GM12878 (cell line): ENCODE measurements around the gene TXLNB. TPM values are rescaled to one million over a fixed set of nuclear protein-coding genes. Genes with fewer than 3 reads are reported as not detected.

Experiments
- ATAC-seq: fragments of 200-7000 bp; cut with Tn5 transposase; 3 replicates; pipeline ENCODE4 v1.9.1; 2020; ENCODE audit warnings: mild to moderate bottlenecking, moderate library complexity
- BruUV-seq: library from RNA; stranded (reverse); fragments of 400-500 nt; replicated peaks from 2 replicates; lab custom pipeline; 2021; lab: Mats Ljungman, UMichigan
- CTCF ChIA-PET: fragments of 300-600 bp; sonication (Branson Sonifier 250); formaldehyde crosslinking; extraction: SDS; loops from one replicate; lab custom pipeline; 2021; ENCODE audit warnings: inconsistent platforms; lab: Yijun Ruan, JAX
- POLR2A ChIA-PET: fragments of 350-600 bp; formaldehyde crosslinking; extraction: SDS; loops from one replicate; lab custom pipeline; 2021; ENCODE audit warnings: inconsistent platforms; lab: Charles Lee
- RAD21 ChIA-PET: fragments of 300-600 bp; sonication (Branson Sonifier 250); formaldehyde crosslinking; loops from one replicate; lab custom pipeline; 2023; ENCODE audit warnings: antibody characterized with exemption; ENCODE audit not compliant: unreplicated experiment; lab: Charles Lee
- SMC1A ChIA-PET: fragments of 300-600 bp; sonication (Branson Sonifier 250); formaldehyde crosslinking; loops from one replicate; lab custom pipeline; 2023; ENCODE audit not compliant: unreplicated experiment, uncharacterized antibody; lab: Charles Lee
- DNase-seq: peaks from one replicate; pipeline ENCODE4 v3.0.0-alpha.2; 2011; ENCODE audit warnings: low read depth, low spot score
- FAIRE-seq: peaks from 3 replicates; lab custom pipeline; 2011; peaks lifted over from hg19 to GRCh38; lab: Jason Lieb, UNC
- H2AFZ ChIP-seq: 2 replicates; pipeline ENCODE4 v1.6.0; 2011; ENCODE audit warnings: low read depth, low read length, control low read depth; ENCODE audit not compliant: control insufficient read depth
- H3K27ac ChIP-seq: 2 replicates; pipeline ENCODE4 v1.5.1; 2011; ENCODE audit warnings: control low read depth; ENCODE audit not compliant: control insufficient read depth, insufficient read depth
- H3K27me3 ChIP-seq, 2 experiments: replicated peaks in 1 of 2; 2 replicates each; pipeline versions ENCODE4 v1.6.0 to v1.6.1; 2011; ENCODE audit warnings: low read length in 1 of 2; ENCODE audit not compliant: control insufficient read depth in 2 of 2, insufficient read depth in 2 of 2
- H3K36me3 ChIP-seq, 2 experiments: 2 replicates each; pipeline ENCODE4 v1.5.1; 2011; ENCODE audit warnings: low read length in 1 of 2; ENCODE audit not compliant: control insufficient read depth in 2 of 2, insufficient read depth in 2 of 2
- H3K4me1 ChIP-seq: 2 replicates; pipeline ENCODE4 v1.6.1; 2011; ENCODE audit warnings: mild to moderate bottlenecking, low read length, moderate library complexity, mixed read lengths; ENCODE audit not compliant: control insufficient read depth, insufficient read depth
- H3K4me2 ChIP-seq: 2 replicates; pipeline ENCODE4 v1.6.0; 2011; ENCODE audit warnings: control low read depth; ENCODE audit not compliant: control insufficient read depth, insufficient read depth
- H3K4me3 ChIP-seq: fragments of 200-600 bp; sonication (generic); 2 replicates; pipeline ENCODE4 v1.5.1; 2016
- H3K79me2 ChIP-seq: 2 replicates; pipeline ENCODE4 v1.6.0; 2011; ENCODE audit warnings: low read length; ENCODE audit not compliant: control insufficient read depth, insufficient read depth
- H3K9ac ChIP-seq: 2 replicates; pipeline ENCODE4 v1.8.0; 2011; ENCODE audit warnings: low read length, control low read depth, mixed read lengths; ENCODE audit not compliant: control insufficient read depth, insufficient read depth
- H3K9me3 ChIP-seq: replicated peaks from 3 replicates; pipeline ENCODE4 v1.5.1; 2011; ENCODE audit warnings: mild to moderate bottlenecking, low read length; ENCODE audit not compliant: control insufficient read depth, insufficient read depth
- H4K20me1 ChIP-seq: 2 replicates; pipeline ENCODE4 v1.6.0; 2011; ENCODE audit not compliant: control insufficient read depth, insufficient read depth
- ATF7 ChIP-seq: fragments of 450-650 bp; IDR thresholded peaks from 2 replicates; pipeline ENCODE4 v1.6.1; 2016; ENCODE audit warnings: low read depth, mild to moderate bottlenecking
- CHD4 ChIP-seq: fragments of 200-600 bp; sonication (generic); IDR thresholded peaks from 2 replicates; pipeline ENCODE4 v1.6.1; 2016; ENCODE audit warnings: mild to moderate bottlenecking
- CREB1 ChIP-seq: IDR thresholded peaks from 2 replicates; pipeline ENCODE4 v1.6.1; 2012; ENCODE audit warnings: low read depth, mild to moderate bottlenecking, inconsistent platforms
- ETV6 ChIP-seq, 2 experiments: fragments of 450-650 bp in 1 of 2; IDR thresholded peaks in 1 of 2; conservative IDR thresholded peaks in 1 of 2; 2 replicates each; pipeline ENCODE4 v1.6.1; 2014; ENCODE audit warnings: antibody characterized with exemption in 1 of 2, borderline replicate concordance in 1 of 2, low read depth in 1 of 2, mild to moderate bottlenecking in 1 of 2, moderate library complexity in 1 of 2
- LARP7 ChIP-seq: fragments of 450-650 bp; IDR thresholded peaks from 2 replicates; pipeline ENCODE4 v1.6.1; 2017; ENCODE audit warnings: mild to moderate bottlenecking
- MEF2A ChIP-seq: IDR thresholded peaks from 2 replicates; pipeline ENCODE4 v1.6.1; 2011; ENCODE audit warnings: low read depth, mild to moderate bottlenecking, low read length, moderate library complexity; ENCODE audit not compliant: insufficient read depth
- MTA2 ChIP-seq: fragments of 450-650 bp; IDR thresholded peaks from 2 replicates; pipeline ENCODE4 v1.6.1; 2016; ENCODE audit warnings: low read depth, mild to moderate bottlenecking, moderate library complexity
- MXI1 ChIP-seq: fragments of 150-350 bp; IDR thresholded peaks from 2 replicates; pipeline ENCODE4 v1.6.1; 2011; ENCODE audit warnings: low read depth, mild to moderate bottlenecking, inconsistent platforms, low read length, improper control_type of control experiment
- PML ChIP-seq: IDR thresholded peaks from 2 replicates; pipeline ENCODE4 v1.6.1; 2012; ENCODE audit warnings: low read length, inconsistent platforms
- POLR2A ChIP-seq: IDR thresholded peaks from 2 replicates; pipeline ENCODE4 v1.6.1; 2011; ENCODE audit warnings: low read depth, mild to moderate bottlenecking, low read length
- POU2F2 ChIP-seq: IDR thresholded peaks from 3 replicates; pipeline ENCODE4 v1.6.1; 2011; ENCODE audit warnings: low read depth, mild to moderate bottlenecking, low read length, borderline replicate concordance
- RCOR1 ChIP-seq: conservative IDR thresholded peaks from 2 replicates; pipeline ENCODE4 v1.6.1; 2012; ENCODE audit warnings: low read depth, low read length, improper control_type of control experiment
- SMAD5 ChIP-seq: IDR thresholded peaks from 2 replicates; pipeline ENCODE4 v1.6.1; 2016; ENCODE audit warnings: antibody characterized with exemption, low read depth
- SP1 ChIP-seq: IDR thresholded peaks from one replicate; pipeline ENCODE4 v1.6.1; 2011; ENCODE audit warnings: low read depth, low read length
- SREBF1 ChIP-seq: IDR thresholded peaks from 2 replicates; pipeline ENCODE4 v1.6.1; 2012; ENCODE audit warnings: mild to moderate bottlenecking, low read length
- STAT3 ChIP-seq: IDR thresholded peaks from 2 replicates; pipeline ENCODE4 v1.6.1; 2011; ENCODE audit warnings: low read depth, low read length, improper control_type of control experiment
- TCF12 ChIP-seq: IDR thresholded peaks from 2 replicates; pipeline ENCODE4 v1.6.1; 2011; ENCODE audit warnings: low read depth, mild to moderate bottlenecking, low read length
- WGBS: methylation state at CpG from one replicate; pipeline ENCODE4 v1.1.6; 2016; ENCODE audit warnings: low lambda C conversion rate; ENCODE audit not compliant: insufficient replicate concordance, insufficient coverage; ENCODE audit errors: missing lambda C conversion rate; 5-methylcytosine and 5-hydroxymethylcytosine counted together
- in situ Hi-C: fragments of 300-500 bp; cut with MboI; formaldehyde crosslinking; loops from 9 replicates; pipeline ENCODE4 v1.14.3; 2018; ENCODE audit warnings: mixed read lengths
- intact Hi-C: fragments of 100-400 bp; cut with micrococcal nuclease; formaldehyde crosslinking; loops from one replicate; pipeline ENCODE4 v1.14.2; 2022; ENCODE audit not compliant: unreplicated experiment
- polyA plus RNA-seq, 11 experiments: library from polyadenylated mRNA; depleted of rRNA in 4 of 11; unstranded in 6 of 11; stranded (reverse) in 5 of 11; fragments of >200 nt; fragmentation: Nextera tagmentation in 4 of 11; fragmentation: Illumina TruSeq in 1 of 11; extraction: Ambion mirVana in 4 of 11; extraction: Trizol in 1 of 11; gene quantifications; 1 replicate in 1 of 11; 2 replicates in 10 of 11; pipeline versions ENCODE4 v1.2.1 to v1.2.3, GENCODE V29; 2011 to 2016; ENCODE audit warnings: inconsistent platforms in 2 of 11, missing spikeins in 2 of 11, low read depth in 1 of 11
- total RNA-seq, 4 experiments: library from RNA; depleted of rRNA in 3 of 4; stranded (reverse); fragments of >200 nt in 3 of 4; fragmentation: Illumina TruSeq in 1 of 4; extraction: Trizol in 1 of 4; gene quantifications; 2 replicates each; pipeline versions ENCODE4 v1.2.1 to v1.2.3, GENCODE V29; 2013 to 2021
- TF ChIP-seq, protein P1 (sequence below): fragments of 450-650 bp; IDR thresholded peaks from 2 replicates; pipeline ENCODE4 v1.6.1; 2016; ENCODE audit warnings: mild to moderate bottlenecking, moderate library complexity, borderline replicate concordance
- TF ChIP-seq, protein P2 (sequence below): IDR thresholded peaks from 2 replicates; pipeline ENCODE4 v1.6.1; 2011; ENCODE audit warnings: borderline replicate concordance, low read depth, mild to moderate bottlenecking, moderate library complexity, mixed read lengths, low read length; ENCODE audit not compliant: insufficient read depth; ENCODE audit errors: extremely low read length
- TF ChIP-seq, protein P3 (sequence below): IDR thresholded peaks from 2 replicates; pipeline ENCODE4 v1.6.1; 2012; ENCODE audit warnings: low read depth, low read length, improper control_type of control experiment

TXLNB gene
- total and polyA plus RNA-seq, 10 of the 15 experiments (the other 5 are each of a cell fraction or from before 2014, with no cell fraction given): 0.07 to 1.3 (median 0.22) TPM; not detected in 1

DNA sequence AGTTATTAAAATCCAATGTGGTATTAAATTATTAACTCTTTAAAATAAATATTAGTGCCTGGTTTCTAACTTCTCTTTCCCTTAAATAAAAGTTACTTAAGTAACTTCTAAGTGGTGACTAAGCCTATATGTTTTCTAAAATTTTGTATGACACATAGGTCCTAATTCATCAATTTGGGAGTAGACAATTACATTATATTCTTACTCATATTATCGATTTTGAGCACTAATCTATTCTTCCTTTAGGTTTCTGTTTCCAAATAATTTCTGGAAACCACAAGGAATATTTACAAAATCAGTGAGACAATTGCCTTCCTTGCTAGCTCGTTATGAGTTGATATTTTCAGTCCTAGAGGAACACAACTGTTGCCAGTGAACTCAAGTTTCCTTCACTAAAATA, 28.3 kb upstream of the TXLNB start:
- H3K9ac ChIP-seq: no peak overlapping the region
- CTCF ChIA-PET: interaction anchor here (0.6 to 3.2 kb wide), 3 partner anchors 15 to 29 kb away, joined by 3 to 11 read pairs (median 3); partner anchors contain the start of gene TXLNB
- ATAC-seq: no peak
- in situ Hi-C loops: no loop called here
- RAD21 ChIA-PET: interaction anchor here (0.7 to 1.6 kb wide), 3 partner anchors 28 to 186 kb away, joined by 3 to 6 read pairs (median 3); partner anchors contain the start of gene TXLNB
- peaks cover 9% of the 10 kb centered on the region for H3K4me1 ChIP-seq
- H3K4me3 ChIP-seq: no peak overlapping the region
- H3K27ac ChIP-seq: no peak overlapping the region
- no TSS peak for BruUV-seq
- no peak for DNase-seq
- H4K20me1 ChIP-seq: no peaks in the 10 kb centered on the region
- no peaks in the 10 kb centered on the region; the same call in 2 of the 3 replicates for H3K9me3 ChIP-seq
- POLR2A ChIA-PET: interaction anchor here (0.6 kb wide), 2 partner anchors 31 to 344 kb away, joined by 3 read pairs; no protein-coding TSS in a partner anchor
- H3K79me2 ChIP-seq: no peaks in the 10 kb centered on the region
- no peak overlapping the region for H2AFZ ChIP-seq
- FAIRE-seq: no peak
- TF ChIP-seq TCF12 (no peak), STAT3 (no peak), MTA2 (no peak), RCOR1 (no peak), CHD4 (no peak), ATF7 (no peak), PML (no peak), POLR2A (no peak), LARP7 (no peak), SREBF1 (no peak), SP1 (no peak), MEF2A (no peak), ETV6 (conservative IDR thresholded peaks at IDR 0.05 in 1 of 2, IDR thresholded peaks at IDR 0.05 in 1 of 2; ENCODE audit: borderline replicate concordance in 1 of 2, low read depth in 1 of 2) (no peak), POU2F2 (no peak), CREB1 (no peak), SMAD5 (no peak), MXI1 (no peak)
- TF ChIP-seq, protein P1, sequence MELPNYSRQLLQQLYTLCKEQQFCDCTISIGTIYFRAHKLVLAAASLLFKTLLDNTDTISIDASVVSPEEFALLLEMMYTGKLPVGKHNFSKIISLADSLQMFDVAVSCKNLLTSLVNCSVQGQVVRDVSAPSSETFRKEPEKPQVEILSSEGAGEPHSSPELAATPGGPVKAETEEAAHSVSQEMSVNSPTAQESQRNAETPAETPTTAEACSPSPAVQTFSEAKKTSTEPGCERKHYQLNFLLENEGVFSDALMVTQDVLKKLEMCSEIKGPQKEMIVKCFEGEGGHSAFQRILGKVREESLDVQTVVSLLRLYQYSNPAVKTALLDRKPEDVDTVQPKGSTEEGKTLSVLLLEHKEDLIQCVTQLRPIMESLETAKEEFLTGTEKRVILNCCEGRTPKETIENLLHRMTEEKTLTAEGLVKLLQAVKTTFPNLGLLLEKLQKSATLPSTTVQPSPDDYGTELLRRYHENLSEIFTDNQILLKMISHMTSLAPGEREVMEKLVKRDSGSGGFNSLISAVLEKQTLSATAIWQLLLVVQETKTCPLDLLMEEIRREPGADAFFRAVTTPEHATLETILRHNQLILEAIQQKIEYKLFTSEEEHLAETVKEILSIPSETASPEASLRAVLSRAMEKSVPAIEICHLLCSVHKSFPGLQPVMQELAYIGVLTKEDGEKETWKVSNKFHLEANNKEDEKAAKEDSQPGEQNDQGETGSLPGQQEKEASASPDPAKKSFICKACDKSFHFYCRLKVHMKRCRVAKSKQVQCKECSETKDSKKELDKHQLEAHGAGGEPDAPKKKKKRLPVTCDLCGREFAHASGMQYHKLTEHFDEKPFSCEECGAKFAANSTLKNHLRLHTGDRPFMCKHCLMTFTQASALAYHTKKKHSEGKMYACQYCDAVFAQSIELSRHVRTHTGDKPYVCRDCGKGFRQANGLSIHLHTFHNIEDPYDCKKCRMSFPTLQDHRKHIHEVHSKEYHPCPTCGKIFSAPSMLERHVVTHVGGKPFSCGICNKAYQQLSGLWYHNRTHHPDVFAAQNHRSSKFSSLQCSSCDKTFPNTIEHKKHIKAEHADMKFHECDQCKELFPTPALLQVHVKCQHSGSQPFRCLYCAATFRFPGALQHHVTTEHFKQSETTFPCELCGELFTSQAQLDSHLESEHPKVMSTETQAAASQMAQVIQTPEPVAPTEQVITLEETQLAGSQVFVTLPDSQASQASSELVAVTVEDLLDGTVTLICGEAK: no peak
- TF ChIP-seq, protein P2, sequence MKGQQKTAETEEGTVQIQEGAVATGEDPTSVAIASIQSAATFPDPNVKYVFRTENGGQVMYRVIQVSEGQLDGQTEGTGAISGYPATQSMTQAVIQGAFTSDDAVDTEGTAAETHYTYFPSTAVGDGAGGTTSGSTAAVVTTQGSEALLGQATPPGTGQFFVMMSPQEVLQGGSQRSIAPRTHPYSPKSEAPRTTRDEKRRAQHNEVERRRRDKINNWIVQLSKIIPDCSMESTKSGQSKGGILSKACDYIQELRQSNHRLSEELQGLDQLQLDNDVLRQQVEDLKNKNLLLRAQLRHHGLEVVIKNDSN: no peak
- TF ChIP-seq, protein P3, sequence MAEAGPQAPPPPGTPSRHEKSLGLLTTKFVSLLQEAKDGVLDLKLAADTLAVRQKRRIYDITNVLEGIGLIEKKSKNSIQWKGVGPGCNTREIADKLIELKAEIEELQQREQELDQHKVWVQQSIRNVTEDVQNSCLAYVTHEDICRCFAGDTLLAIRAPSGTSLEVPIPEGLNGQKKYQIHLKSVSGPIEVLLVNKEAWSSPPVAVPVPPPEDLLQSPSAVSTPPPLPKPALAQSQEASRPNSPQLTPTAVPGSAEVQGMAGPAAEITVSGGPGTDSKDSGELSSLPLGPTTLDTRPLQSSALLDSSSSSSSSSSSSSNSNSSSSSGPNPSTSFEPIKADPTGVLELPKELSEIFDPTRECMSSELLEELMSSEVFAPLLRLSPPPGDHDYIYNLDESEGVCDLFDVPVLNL: no peak
- no peaks in the 10 kb centered on the region for H3K27me3 ChIP-seq
- no peak overlapping the region for H3K4me2 ChIP-seq
- H3K36me3 ChIP-seq: no peaks in the 10 kb centered on the region
- WGBS: 20% methylated on average over 2 of the region's 2 CpGs
- SMC1A ChIA-PET: interaction anchor here (0.6 to 1.4 kb wide), 5 partner anchors 16 to 50 kb away, joined by 3 to 6 read pairs (median 4); partner anchors contain the start of gene TXLNB
- intact Hi-C loops: no loop called here
